Cardiac septum (tissue), 1 donor: ENCODE results near the gene PER1. TPM values are rescaled to one million over a fixed set of nuclear protein-coding genes. Genes with fewer than 3 reads are reported as not detected.

Source experiments
- DNase-seq: peaks from one replicate; pipeline ENCODE4 v3.0.0-alpha.2; 2020; ENCODE audit warnings: low spot score
- intact Hi-C: fragments of 100-400 bp; cut with DNase I; formaldehyde crosslinking; loops from one replicate; pipeline ENCODE4 v1.14.0; 2022
- total RNA-seq: library from RNA; stranded (reverse); fragmentation: NEBNext Ultra II Directional; extraction: Animal tissue kit (Norgen Biotek cat#: 25700); gene quantifications from one replicate; pipeline ENCODE4 v1.2.1, GENCODE V29; 2021
- donor health status: DM: no; HTN: no; CAD: no.

Gene PER1
- total RNA-seq, 1 donor from 2014 or later: 47.8 TPM

- DNase-seq: no peak
- intact Hi-C loops: loop anchor here (2.0 kb wide), 1 partner anchor 13 kb away; no protein-coding TSS in a partner anchor
Measured at GRCh38 chr17:8125947-8126490, 26.2 kb downstream of the PER1 start.

DNA sequence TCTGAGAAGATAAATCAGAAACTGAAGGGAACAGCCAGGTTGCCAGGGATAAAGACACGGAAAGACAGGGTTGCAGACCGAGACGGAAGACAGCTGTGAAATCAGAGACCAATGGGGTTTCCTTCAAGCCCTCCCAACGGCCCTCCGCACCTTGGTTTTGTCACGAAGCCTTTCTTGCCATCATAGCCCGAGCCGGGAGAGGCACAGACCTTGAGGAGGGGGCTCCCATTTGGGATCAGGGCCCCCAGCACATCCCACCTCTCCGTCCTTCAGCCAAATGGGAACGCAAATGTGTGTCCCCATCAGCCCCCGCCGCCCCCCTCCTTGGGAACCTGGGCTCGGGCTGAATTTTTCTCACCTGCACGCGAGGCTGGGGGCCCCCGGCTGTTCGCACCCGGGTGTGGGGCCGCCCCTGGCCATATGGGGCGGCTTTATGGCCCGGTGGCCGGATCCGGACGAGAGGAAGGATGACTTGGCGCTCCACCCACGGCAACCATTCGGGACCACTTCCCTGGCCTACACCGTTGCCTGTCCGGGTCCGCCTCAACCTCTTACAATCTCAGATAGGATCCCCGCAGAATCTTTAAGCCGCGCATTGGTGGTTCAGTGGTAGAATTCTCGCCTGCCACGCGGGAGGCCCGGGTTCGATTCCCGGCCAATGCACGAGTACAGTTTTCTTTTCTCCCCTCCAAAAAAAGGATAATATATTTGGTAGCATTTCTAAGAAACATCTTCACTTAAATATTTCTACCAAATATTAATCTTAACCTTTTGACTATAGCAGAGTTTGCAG is 26.9 kb downstream of the PER1 start:
- intact Hi-C loops: loop anchor here (2.0 kb wide), 1 partner anchor 13 kb away; no protein-coding TSS in a partner anchor
- DNase-seq: peak; percentile 86

GRCh38 chr17:8124350-8125153 is 27.7 kb downstream of the PER1 start:
- intact Hi-C loops: loop anchor here (2.0 to 5.0 kb wide), 2 partner anchors 14 to 178 kb away; no protein-coding TSS in a partner anchor
- no peak for DNase-seq

DNA sequence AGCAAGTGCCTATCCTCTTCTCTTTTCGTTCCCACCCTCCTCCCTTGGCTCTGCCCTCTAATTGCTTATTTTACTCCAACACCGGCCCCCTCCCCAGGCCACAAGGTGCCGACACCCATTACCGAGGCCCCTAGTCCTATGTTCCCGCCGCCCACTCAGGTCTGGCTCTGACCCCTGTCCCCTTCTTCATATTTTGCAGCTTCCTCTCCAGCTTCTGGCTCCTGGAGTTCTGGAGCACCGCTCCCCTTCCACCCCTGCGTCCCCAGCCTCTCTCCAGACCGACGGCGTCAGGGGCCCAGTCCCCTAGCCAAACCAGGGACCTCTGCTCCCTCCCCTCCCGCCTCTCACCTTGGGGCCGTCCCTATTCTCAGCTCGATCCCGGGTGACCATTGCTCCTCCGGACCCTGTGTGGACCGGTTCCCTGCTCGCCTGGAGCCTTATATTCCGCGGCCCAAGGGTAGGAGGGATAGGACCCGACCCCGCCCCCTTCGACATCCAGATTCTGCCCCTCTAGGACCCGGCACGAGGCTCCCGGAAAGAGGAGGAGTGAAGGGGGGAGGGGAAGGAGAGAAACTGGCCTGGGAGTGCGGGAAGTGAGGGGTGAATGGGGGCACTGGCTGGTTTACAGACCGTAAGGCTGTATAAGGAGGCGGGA is 28.4 kb downstream of the PER1 start, which contains the start of gene HES7:
HES7 (minus strand) TSS at position 412 of the 655 bp plus-strand sequence; CDS start at position 390, 22 bp downstream.
- intact Hi-C loops: loop anchor here (2.0 to 5.0 kb wide), 3 partner anchors 15 to 178 kb away; no protein-coding TSS in a partner anchor
- DNase-seq: no peak

GRCh38 chr17:8122924-8123694 is 29.1 kb downstream of the PER1 start:
- no peak for DNase-seq
- intact Hi-C loops: loop anchor here (2.0 to 5.0 kb wide), 2 partner anchors 36 to 179 kb away; no protein-coding TSS in a partner anchor

DNA sequence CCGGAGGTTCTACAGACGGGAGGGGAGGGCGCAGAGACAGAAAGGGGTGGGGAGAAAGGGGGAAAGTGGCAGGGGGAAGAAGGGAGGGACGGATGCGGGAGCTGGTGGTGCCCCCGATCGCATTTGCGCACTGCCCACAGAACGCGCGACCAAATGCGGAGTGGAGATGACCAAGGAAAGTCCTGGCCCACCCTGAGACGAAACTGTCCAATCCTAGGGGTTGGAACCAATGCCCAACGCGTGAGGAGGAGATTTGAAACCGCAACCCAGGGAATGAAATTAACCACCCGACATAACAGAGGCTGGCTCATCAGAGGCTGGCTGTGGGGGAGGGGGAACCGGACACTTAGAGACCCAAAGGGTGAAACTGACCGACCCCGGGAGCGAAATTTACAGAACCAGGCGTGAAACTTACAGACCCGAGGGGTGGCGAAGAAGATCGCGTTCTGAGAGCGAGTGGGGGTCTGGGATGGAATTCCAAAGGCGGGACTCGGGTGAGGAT is 29.7 kb downstream of the PER1 start:
- DNase-seq: no peak
- intact Hi-C loops: loop anchor here (2.0 to 5.0 kb wide), 2 partner anchors 36 to 180 kb away; no protein-coding TSS in a partner anchor

GRCh38 chr17:8121681-8122421 is 30.4 kb downstream of the PER1 start:
- DNase-seq: peak; percentile 79
- intact Hi-C loops: loop anchor here (2.0 to 5.0 kb wide), 3 partner anchors 37 to 180 kb away; no protein-coding TSS in a partner anchor

- intact Hi-C loops: loop anchor here (2.0 to 5.0 kb wide), 2 partner anchors 101 to 181 kb away; no protein-coding TSS in a partner anchor
- no peak for DNase-seq
Measured at GRCh38 chr17:8121407-8121680, 30.9 kb downstream of the PER1 start.

- DNase-seq: no peak
Measured at GRCh38 chr17:8120520-8121406, 31.4 kb downstream of the PER1 start.

DNA sequence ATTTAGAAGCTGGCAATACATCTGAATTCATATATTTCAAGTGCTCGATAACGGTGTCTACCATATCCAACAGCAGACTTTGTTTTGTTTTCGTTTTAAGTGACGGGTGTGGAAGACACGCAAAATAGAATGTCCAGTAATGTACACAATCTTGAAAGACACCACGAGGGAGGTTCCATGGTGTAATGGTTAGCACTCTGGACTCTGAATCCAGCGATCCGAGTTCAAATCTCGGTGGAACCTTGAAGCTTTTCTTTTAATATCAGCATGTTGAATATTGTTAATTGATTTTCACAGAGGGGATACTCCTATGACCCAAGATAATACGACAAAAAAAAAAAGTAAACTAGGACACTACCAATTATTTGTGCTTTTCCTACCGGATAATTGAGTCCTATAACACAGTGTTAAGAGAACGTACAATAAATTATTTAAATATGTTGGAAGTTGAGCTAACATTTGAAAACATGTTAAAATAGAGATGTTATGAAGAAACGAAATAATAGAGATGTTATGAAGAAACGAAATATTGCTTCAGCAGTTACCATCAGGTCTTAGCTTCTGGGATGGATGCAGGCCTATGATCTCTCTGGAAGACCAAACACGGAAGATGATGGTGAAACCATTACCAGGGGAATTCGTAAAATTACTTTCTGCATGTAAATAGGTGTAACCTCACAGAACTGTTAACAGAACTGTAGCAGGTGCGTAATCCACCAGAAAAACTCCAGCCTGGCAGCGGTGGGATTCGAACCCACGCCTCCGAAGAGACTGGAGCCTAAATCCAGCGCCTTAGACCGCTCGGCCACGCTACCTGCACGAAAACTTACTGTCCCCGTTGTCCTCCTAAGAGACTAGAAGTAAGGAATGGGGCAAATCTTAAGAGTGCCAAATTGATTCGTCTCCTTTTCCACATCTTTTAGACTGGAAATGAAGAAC is 32.4 kb downstream of the PER1 start:
- peak; percentile 80 for DNase-seq
- intact Hi-C loops: loop anchor here (2.0 to 5.0 kb wide), 3 partner anchors 67 to 182 kb away; no protein-coding TSS in a partner anchor

More at GRCh38 chr17:8120520-8121406, 31.4 kb downstream of the PER1 start:
- intact Hi-C loops: loop anchor here (2.0 to 5.0 kb wide), 2 partner anchors 102 to 182 kb away; no protein-coding TSS in a partner anchor

DNA sequence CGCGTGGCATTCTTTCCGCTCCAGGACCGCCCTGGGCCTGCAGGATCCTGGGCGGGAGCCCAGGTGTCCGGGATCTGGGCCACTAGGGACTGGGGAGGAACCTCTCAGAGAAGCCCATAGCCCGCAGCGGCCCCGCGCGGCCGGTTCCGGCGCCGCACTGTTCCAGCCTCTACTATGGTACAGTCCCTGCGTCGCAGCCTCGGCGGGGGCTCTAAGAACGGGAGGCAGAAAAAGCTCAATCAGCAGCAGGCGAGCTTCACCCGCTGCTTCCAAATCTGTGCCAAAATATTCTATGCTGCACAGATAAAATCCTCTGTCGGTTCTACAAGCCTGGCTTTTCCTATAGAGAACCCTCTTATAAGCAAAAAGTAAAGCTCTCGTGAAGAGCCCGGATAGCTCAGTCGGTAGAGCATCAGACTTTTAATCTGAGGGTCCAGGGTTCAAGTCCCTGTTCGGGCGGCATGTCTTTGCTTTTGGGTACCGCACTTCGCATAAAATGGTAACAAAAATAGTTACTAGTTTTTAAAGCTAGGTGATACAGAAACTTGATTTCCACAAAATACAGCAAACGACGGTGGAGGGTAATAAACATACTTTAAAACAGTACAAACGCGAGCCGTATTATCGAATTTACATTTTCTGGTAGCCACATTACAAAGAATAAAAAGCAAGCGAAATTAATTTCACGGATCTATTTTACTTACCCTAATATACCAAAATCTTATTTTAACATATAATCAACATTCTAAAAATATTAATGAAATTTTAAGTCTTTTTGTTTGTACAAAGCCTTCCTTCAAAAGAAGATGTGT is 33.2 kb downstream of the PER1 start:
- intact Hi-C loops: loop anchor here (2.0 kb wide), 1 partner anchor 68 kb away; no protein-coding TSS in a partner anchor
- peak; percentile 93 for DNase-seq

- no peak for DNase-seq
- intact Hi-C loops: loop anchor here (2.0 kb wide), 1 partner anchor 69 kb away; no protein-coding TSS in a partner anchor
Measured at GRCh38 chr17:8117980-8118768, 34.0 kb downstream of the PER1 start, which contains the start of gene ALOXE3. TSS of gene ALOXE3 (minus strand) at chr17:8118514. CDS start at chr17:8117990, 524 bp downstream.

DNA sequence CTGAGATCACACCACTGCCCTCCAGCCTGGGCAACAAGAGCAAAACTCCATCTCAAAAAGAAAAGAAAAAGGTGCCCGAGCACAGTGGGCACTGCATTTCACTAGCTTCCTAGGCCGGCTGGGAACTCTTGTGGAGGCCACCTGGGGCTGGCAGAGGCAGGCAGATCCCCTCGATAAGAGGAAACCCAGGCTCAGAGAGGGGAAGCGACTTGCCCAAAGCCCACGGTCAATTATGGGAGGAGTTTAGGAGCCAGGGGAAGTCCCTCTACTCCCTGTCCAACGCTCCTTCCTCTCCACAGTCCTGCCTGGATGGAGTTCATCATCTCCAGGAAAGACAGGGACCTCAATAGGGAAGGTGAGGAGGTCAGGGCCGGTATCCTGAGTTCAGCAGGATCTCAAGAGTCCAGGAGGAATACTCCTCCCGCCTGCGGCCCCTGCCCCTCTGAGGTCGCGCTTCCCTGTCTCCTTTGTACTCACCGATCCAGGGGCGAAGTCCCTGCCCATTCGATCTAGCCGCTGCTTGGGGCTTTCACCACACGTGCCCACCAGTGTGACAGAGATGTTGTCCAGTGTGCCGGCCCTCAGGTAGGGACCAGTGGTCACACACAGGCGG is 34.7 kb downstream of the PER1 start:
- DNase-seq: no peak
- intact Hi-C loops: no loop called here
